GM12872 (cell line): Measurements from ENCODE around the gene SLC66A1.

ENCODE experiments used
- CTCF ChIP-seq: IDR thresholded peaks from 3 replicates; pipeline ENCODE4 v1.5.1; 2011; ENCODE audit warnings: low read depth, mild to moderate bottlenecking, low read length, moderate library complexity; ENCODE audit not compliant: insufficient read depth

Gene SLC66A1

GRCh38 chr1:19368050-19368449 is 55.9 kb downstream of the SLC66A1 start:
- no peak for TF ChIP-seq CTCF

- no peak for TF ChIP-seq CTCF
Observed at GRCh38 chr1:19368964-19369363, 56.8 kb downstream of the SLC66A1 start.

- TF ChIP-seq CTCF: no peak
Observed at GRCh38 chr1:19369396-19370090, 57.4 kb downstream of the SLC66A1 start.

- no peak for TF ChIP-seq CTCF
Observed at GRCh38 chr1:19370453-19371170, 58.5 kb downstream of the SLC66A1 start.

GRCh38 chr1:19371226-19372135 is 59.4 kb downstream of the SLC66A1 start:
- no peak for TF ChIP-seq CTCF

GRCh38 chr1:19372136-19372514 is 60.0 kb downstream of the SLC66A1 start:
- TF ChIP-seq CTCF: no peak

- TF ChIP-seq CTCF: no peak
Observed at GRCh38 chr1:19372602-19373001, 60.5 kb downstream of the SLC66A1 start.
